HG02938 (cell line): ENCODE measurements around the gene DCTN5.

Experiments used
- ATAC-seq: cut with Tn5 transposase; IDR thresholded peaks from one replicate; pipeline ENCODE4 v1.9.1; 2021; ENCODE audit warnings: mild to moderate bottlenecking, moderate library complexity; ENCODE audit not compliant: unreplicated experiment

Gene DCTN5

DNA sequence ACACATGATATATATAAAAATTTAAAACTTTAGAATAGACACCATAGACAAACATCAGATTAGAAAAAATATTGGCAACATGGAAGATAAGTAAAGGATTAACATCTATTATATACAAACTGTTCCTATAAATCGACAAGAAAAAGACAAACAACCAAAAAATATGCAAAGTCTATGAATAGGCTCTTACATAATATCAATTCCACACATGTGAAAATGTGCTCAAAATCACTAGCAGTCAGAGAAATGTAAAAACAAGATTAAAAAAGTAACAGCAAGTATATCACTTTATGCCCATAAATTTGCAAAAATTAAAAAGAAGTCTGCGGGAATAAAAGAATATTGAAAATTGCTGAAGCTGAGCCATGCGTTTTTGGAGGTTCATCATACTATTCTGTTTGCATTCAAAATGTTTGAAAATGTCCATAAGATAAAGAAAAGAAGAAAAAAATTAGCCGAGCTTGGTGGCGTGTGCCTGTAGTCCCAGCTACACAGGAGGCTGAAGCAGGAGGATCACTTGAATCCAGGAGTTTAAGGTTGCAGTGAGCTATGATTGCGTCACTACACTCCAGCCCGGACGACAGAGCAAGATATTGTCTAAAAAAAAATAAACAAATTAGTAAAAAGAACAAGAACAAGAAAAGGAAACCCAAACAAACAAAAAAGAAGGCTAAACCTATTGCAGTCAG, 83.0 kb downstream of the DCTN5 start:
- ATAC-seq = no peak

DNA sequence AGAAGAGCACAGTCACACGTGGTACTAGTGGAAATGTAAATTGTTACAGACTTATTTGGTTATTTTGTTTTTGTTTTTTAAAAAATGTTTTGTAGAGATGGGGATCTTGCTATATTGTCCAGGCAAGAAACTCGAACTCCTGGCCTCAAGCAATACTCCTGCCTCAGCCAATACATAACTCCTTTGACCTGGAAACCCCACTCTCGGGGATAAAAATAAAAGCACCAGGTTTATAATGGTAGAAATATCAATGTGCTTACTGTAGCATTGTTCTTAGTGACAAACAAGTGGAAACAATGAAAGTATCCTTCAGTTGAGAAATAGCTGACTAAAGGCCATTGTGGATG, 83.5 kb downstream of the DCTN5 start:
- ATAC-seq = no peak

DNA sequence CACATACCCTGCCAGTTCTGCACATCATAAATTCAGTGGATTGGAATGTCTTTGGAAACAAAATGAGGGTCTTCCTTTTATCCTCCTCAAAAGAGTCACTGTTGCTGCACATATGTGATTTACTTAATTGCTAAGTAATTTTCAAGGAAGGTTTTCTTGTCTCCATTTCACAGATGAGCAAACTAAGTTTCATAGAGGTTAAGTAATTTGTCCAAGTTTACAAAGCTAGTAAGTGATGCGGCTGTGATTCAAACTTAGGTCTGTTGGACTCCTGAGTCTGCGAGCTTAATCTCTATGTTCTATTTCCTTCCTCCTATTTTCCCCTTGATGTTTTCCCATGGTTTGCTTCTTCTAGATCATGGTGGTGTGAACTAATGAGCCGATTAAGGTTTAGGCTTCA, 85.4 kb downstream of the DCTN5 start:
- ATAC-seq = no peak
